Adrenal gland (tissue), 12 donors: ENCODE measurements around the gene TLCD4. TPM values are rescaled to one million over a fixed set of nuclear protein-coding genes. Genes with fewer than 3 reads are reported as not detected.

Experiments
- DNase-seq, 7 donors: peaks; one replicate each; pipeline ENCODE4 v3.0.0-alpha.2; 2019 to 2020
- H3K27ac ChIP-seq, 5 donors: fragments of 200-600 bp; sonication (generic) in 4 of 5; 1 replicate in 3 of 5; 2 replicates in 2 of 5; pipeline versions ENCODE4 v1.5.1 to v1.8.0; 2016 to 2020; ENCODE audit warnings: mild to moderate bottlenecking in 1 of 5
- H3K27me3 ChIP-seq: fragments of 200-600 bp; 2 replicates; pipeline ENCODE4 v1.8.0; 2021
- H3K36me3 ChIP-seq, 2 donors: fragments of 200-600 bp; replicated peaks in 1 of 2; 1 replicate in 1 of 2; 2 replicates in 1 of 2; pipeline versions ENCODE4 v1.5.1 to v1.8.0; 2018 to 2022
- H3K4me1 ChIP-seq, 2 donors: fragments of 200-600 bp; replicated peaks in 1 of 2; 1 replicate in 1 of 2; 2 replicates in 1 of 2; pipeline versions ENCODE4 v1.5.1 to v1.8.0; 2018 to 2021
- H3K4me3 ChIP-seq, 4 donors: fragments of 200-600 bp; sonication (generic) in 3 of 4; one replicate each; pipeline ENCODE4 v1.5.1; 2016 to 2018
- H3K9me3 ChIP-seq, 3 donors: fragments of 200-600 bp; sonication (generic) in 1 of 3; replicated peaks in 1 of 3; 1 replicate in 2 of 3; 2 replicates in 1 of 3; pipeline versions ENCODE4 v1.5.1 to v1.8.0; 2016 to 2021
- POLR2A ChIP-seq, 2 donors: fragments of 450-650 bp; IDR thresholded peaks; one replicate each; pipeline ENCODE4 v1.6.1; 2017; ENCODE audit warnings: antibody characterized with exemption in 2 of 2, mild to moderate bottlenecking in 2 of 2, moderate library complexity in 1 of 2
- WGBS, 4 donors: extraction: QIAGEN DNeasy Blood & Tissue Kit in 2 of 4; methylation state at CpG; one replicate each; pipeline versions ENCODE4 v1.1.5 to v1.1.7; 2013 to 2017; 5-methylcytosine and 5-hydroxymethylcytosine counted together
- intact Hi-C, 2 donors: fragments of 100-400 bp; cut with DNase I; formaldehyde crosslinking; loops; one replicate each; pipeline versions ENCODE4 v1.14.1 to v1.15.0; 2022 to 2023
- polyA plus RNA-seq, 3 donors: library from polyadenylated mRNA; stranded (reverse); fragments of 200-250 nt in 2 of 3; fragments of 350-450 nt in 1 of 3; fragmentation: Illumina TruSeq in 1 of 3; extraction: RNeasy Lipid Tissue Mini Kit (QIAGEN cat#74804) in 1 of 3; gene quantifications; one replicate each; pipeline ENCODE4 v1.2.3, GENCODE V29; 2013 to 2014
- total RNA-seq, 9 donors: library from RNA; depleted of rRNA in 4 of 9; stranded (reverse); fragments of >200 nt in 4 of 9; fragments of 120-200 nt in 1 of 9; fragmentation: NEBNext Ultra II Directional in 1 of 9; extraction: Animal tissue kit (Norgen Biotek cat#: 25700) in 1 of 9; gene quantifications; one replicate each; pipeline versions ENCODE4 v1.1.0 to v1.2.4, GENCODE V29; 2013 to 2023
- TF ChIP-seq, protein P1 (sequence below), 6 experiments: fragments of 450-650 bp in 4 of 6; fragments of 200-600 bp in 2 of 6; sonication (generic) in 1 of 6; IDR thresholded peaks; 1 replicate in 5 of 6; 2 replicates in 1 of 6; pipeline versions ENCODE4 v1.5.1 to v1.8.0; 2016 to 2021; ENCODE audit warnings: antibody characterized with exemption in 6 of 6, mild to moderate bottlenecking in 2 of 6, moderate library complexity in 1 of 6
- donor health status: healthy with polysubstance abuse.
- donor health status: Bipolar disorder and iron deficiency.
- donor health status: DM: yes; HTN: yes; CAD: no.
- donor health status: DM: no; HTN: no; CAD: no.
- donor health status: DM: no; HTN: no; CAD: no.
- donor health status: DM: yes; HTN: yes; CAD: no.

TLCD4 gene
- total and polyA plus RNA-seq, 12 donors: 1.6 to 41.3 (median 19.6) TPM

GRCh38 chr1:95118067-95118499, 928 bp downstream of the TLCD4 start:
- peak overlapping the region in 1 of 5 donors; percentile 91 for H3K27ac ChIP-seq
- H3K27me3 ChIP-seq: no peaks in the 10 kb centered on the region
- DNase-seq: peak in 3 of 7 donors; percentile 25 to 58 (median 30)
- intact Hi-C loops: no loop called here
- peak overlapping the region in 3 of 4 donors; percentile 40 to 99 (median 80) for H3K4me3 ChIP-seq
- H3K9me3 ChIP-seq: no peaks in the 10 kb centered on the region
- 21 to 48% (median 22%) methylated on average over 6 to 10 of the region's 10 CpGs for WGBS, 4 donors
- peaks cover 0 to 4% of the 10 kb centered on the region in 2 donors for H3K4me1 ChIP-seq
- no peak for TF ChIP-seq POLR2A (IDR thresholded peaks at IDR 0.05)
- TF ChIP-seq, protein P1, sequence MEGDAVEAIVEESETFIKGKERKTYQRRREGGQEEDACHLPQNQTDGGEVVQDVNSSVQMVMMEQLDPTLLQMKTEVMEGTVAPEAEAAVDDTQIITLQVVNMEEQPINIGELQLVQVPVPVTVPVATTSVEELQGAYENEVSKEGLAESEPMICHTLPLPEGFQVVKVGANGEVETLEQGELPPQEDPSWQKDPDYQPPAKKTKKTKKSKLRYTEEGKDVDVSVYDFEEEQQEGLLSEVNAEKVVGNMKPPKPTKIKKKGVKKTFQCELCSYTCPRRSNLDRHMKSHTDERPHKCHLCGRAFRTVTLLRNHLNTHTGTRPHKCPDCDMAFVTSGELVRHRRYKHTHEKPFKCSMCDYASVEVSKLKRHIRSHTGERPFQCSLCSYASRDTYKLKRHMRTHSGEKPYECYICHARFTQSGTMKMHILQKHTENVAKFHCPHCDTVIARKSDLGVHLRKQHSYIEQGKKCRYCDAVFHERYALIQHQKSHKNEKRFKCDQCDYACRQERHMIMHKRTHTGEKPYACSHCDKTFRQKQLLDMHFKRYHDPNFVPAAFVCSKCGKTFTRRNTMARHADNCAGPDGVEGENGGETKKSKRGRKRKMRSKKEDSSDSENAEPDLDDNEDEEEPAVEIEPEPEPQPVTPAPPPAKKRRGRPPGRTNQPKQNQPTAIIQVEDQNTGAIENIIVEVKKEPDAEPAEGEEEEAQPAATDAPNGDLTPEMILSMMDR (IDR thresholded peaks at IDR 0.05): no peak
- H3K36me3 ChIP-seq: no peaks in the 10 kb centered on the region

DNA sequence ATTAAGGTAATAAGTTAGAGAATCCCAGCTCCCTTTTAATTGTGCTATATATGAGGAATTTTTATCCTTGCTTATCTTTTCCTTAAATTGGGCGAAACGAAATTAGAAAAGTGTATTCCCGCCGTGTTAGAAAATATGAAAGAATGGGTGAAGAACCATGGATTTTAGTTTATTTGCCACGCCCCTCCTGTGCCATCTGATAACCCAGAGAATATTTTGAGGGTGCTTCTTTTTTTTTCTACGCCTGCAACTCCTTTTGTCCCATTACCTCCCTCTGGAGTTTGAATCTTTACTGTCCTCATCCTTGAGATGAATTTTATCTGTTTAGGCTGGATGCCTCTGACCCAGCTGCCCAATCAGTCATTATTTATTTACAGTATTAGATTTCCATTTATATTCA, 1.6 kb downstream of the TLCD4 start:
- intact Hi-C loops: no loop called here
- no peaks in the 10 kb centered on the region for H3K9me3 ChIP-seq
- 86 to 90% (median 88%) methylated on average over 6 of the region's 6 CpGs for WGBS, 4 donors

GRCh38 chr1:95119273-95119672, 2.1 kb downstream of the TLCD4 start:
- TF ChIP-seq POLR2A (IDR thresholded peaks at IDR 0.05): no peak
- TF ChIP-seq, protein P1 (IDR thresholded peaks at IDR 0.05): no peak
- no peaks in the 10 kb centered on the region for H3K9me3 ChIP-seq
- no peaks in the 10 kb centered on the region for H3K27me3 ChIP-seq
- H3K4me3 ChIP-seq: no peak overlapping the region
- H3K27ac ChIP-seq: no peak overlapping the region
- peaks cover 0 to 4% of the 10 kb centered on the region in 2 donors for H3K4me1 ChIP-seq
- DNase-seq: no peak
- H3K36me3 ChIP-seq: no peaks in the 10 kb centered on the region
- intact Hi-C loops: no loop called here

More for the DNA sequence above, 1.6 kb downstream of the TLCD4 start:
- peaks cover 0 to 4% of the 10 kb centered on the region in 2 donors for H3K4me1 ChIP-seq
- no peak for DNase-seq
- no peak overlapping the region for H3K27ac ChIP-seq
- TF ChIP-seq, protein P1 (IDR thresholded peaks at IDR 0.05): no peak
- TF ChIP-seq POLR2A (IDR thresholded peaks at IDR 0.05): no peak
- no peaks in the 10 kb centered on the region for H3K27me3 ChIP-seq
- H3K4me3 ChIP-seq: peak overlapping the region in 1 of 4 donors; percentile 99
- no peaks in the 10 kb centered on the region for H3K36me3 ChIP-seq

GRCh38 chr1:95122151-95122697, 5.1 kb downstream of the TLCD4 start:
- intact Hi-C loops: loop anchor here in 1 of 2 donors (10.0 kb wide), 1 partner anchor 113 kb away; the partner anchor contains the start of gene RWDD3
- Histone ChIP-seq H3K4me1 (peaks cover 0 to 4% of the 10 kb centered on the region in 2 donors), H3K9me3 (no peaks in the 10 kb centered on the region), H3K27me3 (no peaks in the 10 kb centered on the region), H3K4me3 (no peak overlapping the region), H3K27ac (no peak overlapping the region), H3K36me3 (no peaks in the 10 kb centered on the region)
- no peak for DNase-seq
- 56 to 72% (median 67%) methylated on average over 8 of the region's 8 CpGs for WGBS, 4 donors
- TF ChIP-seq, protein P1 (IDR thresholded peaks at IDR 0.05): no peak
- TF ChIP-seq POLR2A (IDR thresholded peaks at IDR 0.05): no peak
